Measurements from ENCODE around the gene BRMS1.
A peak's percentile ranks its signal among the peaks of the same experiment; 100 is the strongest.
"Not testable (repeated sequence)": the region's sequence is repeated elsewhere in the genome, so short reads cannot be mapped to it uniquely, and the experiment has no call there.

The BRMS1 gene

GRCh38 chr11:66344550-66345315 is at the start of gene BRMS1:
TSS of gene BRMS1 (minus strand) at chr11:66345104. CDS start at chr11:66342234, 2,870 bp downstream.
- peak; percentile 98 for DNase-seq (ENCODE audit: low spot score)

- no peak for DNase-seq (ENCODE audit: low spot score)
These were observed 49.0 kb upstream of the BRMS1 start for GRCh38 chr11:66393954-66394353.

GRCh38 chr11:66391322-66391721 is 46.4 kb upstream of the BRMS1 start:
- DNase-seq (ENCODE audit: low spot score), result no peak

- DNase-seq (ENCODE audit: low spot score), result peak; percentile 70
These were observed 44.0 kb upstream of the BRMS1 start for GRCh38 chr11:66388780-66389386.

- peak; percentile 83 for DNase-seq (ENCODE audit: low spot score)
These were observed 41.5 kb upstream of the BRMS1 start for GRCh38 chr11:66386171-66387069.

- not testable (repeated sequence) for DNase-seq (ENCODE audit: low spot score)
These were observed 39.4 kb upstream of the BRMS1 start for GRCh38 chr11:66384316-66384715.

- DNase-seq (ENCODE audit: low spot score), result not testable (repeated sequence)
These were observed 35.4 kb upstream of the BRMS1 start for GRCh38 chr11:66380264-66380663.

GRCh38 chr11:66373690-66374287 is 28.9 kb upstream of the BRMS1 start:
- DNase-seq (ENCODE audit: low spot score), result not testable (repeated sequence)

GRCh38 chr11:66373265-66373664 is 28.4 kb upstream of the BRMS1 start:
- no peak for DNase-seq (ENCODE audit: low spot score)

- peak; percentile 78 for DNase-seq (ENCODE audit: low spot score)
These were observed 26.9 kb upstream of the BRMS1 start, which contains the start of gene SLC29A2 for GRCh38 chr11:66371627-66372415. TSS of gene SLC29A2 (minus strand) at chr11:66371760. CDS start at chr11:66371591, 169 bp downstream.

GRCh38 chr11:66369073-66369894 is 24.4 kb upstream of the BRMS1 start:
- no peak for DNase-seq (ENCODE audit: low spot score)

GRCh38 chr11:66368484-66368883 is 23.6 kb upstream of the BRMS1 start:
- DNase-seq (ENCODE audit: low spot score), result no peak

- no peak for DNase-seq (ENCODE audit: low spot score)
These were observed 22.8 kb upstream of the BRMS1 start for GRCh38 chr11:66367561-66368312.

- DNase-seq (ENCODE audit: low spot score), result no peak
These were observed 22.1 kb upstream of the BRMS1 start for GRCh38 chr11:66366844-66367477.

GRCh38 chr11:66365711-66366619 is 21.1 kb upstream of the BRMS1 start:
- DNase-seq (ENCODE audit: low spot score), result no peak

- DNase-seq (ENCODE audit: low spot score), result no peak
These were observed 20.3 kb upstream of the BRMS1 start for GRCh38 chr11:66365166-66365565.

GRCh38 chr11:66363805-66364535 is 19.1 kb upstream of the BRMS1 start:
- peak; percentile 82 for DNase-seq (ENCODE audit: low spot score)
